SK-N-SH (cell line): Measurements from ENCODE around the gene CACNG4. TPM values are rescaled to one million over a fixed set of nuclear protein-coding genes. Genes with fewer than 3 reads are reported as not detected.

ENCODE experiments used
- CTCF ChIA-PET: fragments of 300-600, 350-600 bp; formaldehyde crosslinking; extraction: SDS; loops from one replicate; lab custom pipeline; 2021; lab: Yijun Ruan, JAX
- POLR2A ChIA-PET: fragments of 350-600 bp; sonication (Branson Sonifier 250); formaldehyde crosslinking; extraction: SDS; loops from one replicate; lab custom pipeline; 2020; ENCODE audit warnings: antibody characterized with exemption, inconsistent platforms; lab: Yijun Ruan, JAX
- DNase-seq: peaks from one replicate; pipeline ENCODE4 v3.0.0; 2012
- H2AFZ ChIP-seq: fragments of 200-600 bp; sonication (generic); 2 replicates; pipeline ENCODE4 v1.8.1; 2016; ENCODE audit warnings: antibody characterized with exemption, mild to moderate bottlenecking, low read depth
- H3F3A ChIP-seq: fragments of 200-600 bp; sonication (generic); replicated peaks from 2 replicates; pipeline ENCODE3; 2016; ENCODE audit warnings: antibody characterized with exemption, mild to moderate bottlenecking; ENCODE audit not compliant: insufficient read depth
- H3K27ac ChIP-seq, 2 experiments: fragments of 200-500 bp in 1 of 2; fragments of 200-600 bp in 1 of 2; sonication (Bioruptor generic) in 1 of 2; sonication (generic), shearing (Covaris generic) in 1 of 2; 2 replicates each; pipeline versions ENCODE4 v1.5.1 to v1.6.1; 2014 to 2016; ENCODE audit warnings: low read depth in 2 of 2, inconsistent platforms in 1 of 2, low read length in 1 of 2, mild to moderate bottlenecking in 1 of 2, mixed read lengths in 1 of 2
- H3K27me3 ChIP-seq: fragments of 200-600 bp; sonication (generic), shearing (Covaris generic); 2 replicates; pipeline ENCODE4 v1.6.1; 2016; ENCODE audit warnings: mixed run types; ENCODE audit not compliant: insufficient read depth
- H3K36me3 ChIP-seq, 2 experiments: fragments of 200-500 bp in 1 of 2; fragments of 200-600 bp in 1 of 2; sonication (Bioruptor generic) in 1 of 2; sonication (generic) in 1 of 2; replicated peaks in 1 of 2; 2 replicates each; pipeline versions ENCODE3 to v1.5.1; 2014 to 2016; ENCODE audit warnings: low read length in 1 of 2, mild to moderate bottlenecking in 1 of 2; ENCODE audit not compliant: insufficient read depth in 2 of 2, control insufficient read depth in 1 of 2
- H3K4me1 ChIP-seq, 2 experiments: fragments of 200-500 bp in 1 of 2; fragments of 200-600 bp in 1 of 2; sonication (Bioruptor generic) in 1 of 2; sonication (generic), shearing (Covaris generic) in 1 of 2; 2 replicates each; pipeline versions ENCODE4 v1.5.1 to v1.6.1; 2014 to 2016; ENCODE audit warnings: low read depth in 1 of 2, low read length in 1 of 2, mixed run types in 1 of 2; ENCODE audit not compliant: insufficient read depth in 2 of 2, control insufficient read depth in 1 of 2
- H3K4me2 ChIP-seq: fragments of 200-600 bp; sonication (generic), shearing (Covaris generic); 2 replicates; pipeline ENCODE4 v1.6.1; 2017; ENCODE audit warnings: mixed run types
- H3K4me3 ChIP-seq, 2 experiments: fragments of 200-500 bp in 1 of 2; fragments of 200-600 bp in 1 of 2; sonication (Bioruptor generic) in 1 of 2; sonication (generic), shearing (Covaris generic) in 1 of 2; 2 replicates each; pipeline versions ENCODE4 v1.5.1 to v1.8.1; 2014 to 2016; ENCODE audit warnings: low read depth in 2 of 2, inconsistent platforms in 1 of 2, low read length in 1 of 2, mild to moderate bottlenecking in 1 of 2, mixed read lengths in 1 of 2, moderate library complexity in 1 of 2
- H3K79me2 ChIP-seq: fragments of 200-600 bp; sonication (generic); 2 replicates; pipeline ENCODE4 v1.8.1; 2017; ENCODE audit warnings: mild to moderate bottlenecking; ENCODE audit not compliant: insufficient read depth
- H3K9ac ChIP-seq: fragments of 200-600 bp; sonication (generic); 2 replicates; pipeline ENCODE4 v1.6.1; 2017; ENCODE audit warnings: mixed run types
- H3K9me2 ChIP-seq: fragments of 200-600 bp; sonication (generic); 2 replicates; pipeline ENCODE4 v1.6.1; 2017; ENCODE audit warnings: mixed run types
- H3K9me3 ChIP-seq: fragments of 200-600 bp; sonication (generic); 2 replicates; pipeline ENCODE4 v1.6.1; 2017; ENCODE audit warnings: mixed run types, mild to moderate bottlenecking, moderate library complexity
- H4K20me1 ChIP-seq: fragments of 200-600 bp; sonication (generic); 2 replicates; pipeline ENCODE4 v1.6.1; 2017; ENCODE audit warnings: mild to moderate bottlenecking, mixed run types; ENCODE audit not compliant: insufficient read depth
- CHD2 ChIP-seq: fragments of 150-350 bp; IDR thresholded peaks from 2 replicates; pipeline ENCODE4 v1.6.1; 2018; ENCODE audit warnings: low read length; ENCODE audit not compliant: partially characterized antibody
- ELF1 ChIP-seq: IDR thresholded peaks from 2 replicates; pipeline ENCODE4 v1.4.0; 2012
- EP300 ChIP-seq, 2 experiments: IDR thresholded peaks; 2 replicates each; pipeline versions ENCODE4 v1.4.0 to v1.6.1; 2012; ENCODE audit warnings: borderline replicate concordance in 1 of 2, low read depth in 1 of 2, low read length in 1 of 2
- FOSL2 ChIP-seq: IDR thresholded peaks from 2 replicates; pipeline ENCODE4 v1.4.0; 2012; ENCODE audit warnings: low read depth, mild to moderate bottlenecking, moderate library complexity, borderline replicate concordance
- FOXM1 ChIP-seq: IDR thresholded peaks from 2 replicates; pipeline ENCODE4 v1.4.0; 2012; ENCODE audit warnings: low read depth, mild to moderate bottlenecking
- GABPA ChIP-seq: IDR thresholded peaks from 2 replicates; pipeline ENCODE4 v1.4.0; 2012; ENCODE audit warnings: low read depth, mild to moderate bottlenecking
- JUND ChIP-seq: IDR thresholded peaks from 2 replicates; pipeline ENCODE4 v1.4.0; 2012
- NFIC ChIP-seq: IDR thresholded peaks from 2 replicates; pipeline ENCODE4 v1.4.0; 2012; ENCODE audit warnings: borderline replicate concordance
- SIN3A ChIP-seq: IDR thresholded peaks from 2 replicates; pipeline ENCODE4 v1.6.1; 2012; ENCODE audit warnings: low read depth, mild to moderate bottlenecking, low read length, moderate library complexity, borderline replicate concordance
- SMC3 ChIP-seq: IDR thresholded peaks from 2 replicates; pipeline ENCODE4 v1.6.1; 2012; ENCODE audit warnings: low read depth, low read length, improper control_type of control experiment
- TCF12 ChIP-seq: IDR thresholded peaks from 2 replicates; pipeline ENCODE4 v1.4.0; 2012
- ZBTB33 ChIP-seq: IDR thresholded peaks from 2 replicates; pipeline ENCODE4 v1.4.0; 2012; ENCODE audit warnings: low read depth, borderline replicate concordance
- WGBS: methylation state at CpG from one replicate; pipeline ENCODE4 v1.1.6; 2017; ENCODE audit warnings: low lambda C conversion rate; 5-methylcytosine and 5-hydroxymethylcytosine counted together
- polyA plus RNA-seq, 3 experiments: library from polyadenylated mRNA; depleted of rRNA; stranded (reverse); fragments of >200 nt; gene quantifications; 2 replicates each; pipeline ENCODE4 v1.2.3, GENCODE V29; 2012
- TF ChIP-seq, protein P1 (sequence below): IDR thresholded peaks from 2 replicates; pipeline ENCODE4 v1.4.0; 2012; ENCODE audit warnings: low read depth
- TF ChIP-seq, protein P2 (sequence below): IDR thresholded peaks from 2 replicates; pipeline ENCODE4; 2012

The CACNG4 gene
- polyA plus RNA-seq, 1 of the 3 experiments (the other 2 are of a cell fraction): 13.2 TPM

DNA sequence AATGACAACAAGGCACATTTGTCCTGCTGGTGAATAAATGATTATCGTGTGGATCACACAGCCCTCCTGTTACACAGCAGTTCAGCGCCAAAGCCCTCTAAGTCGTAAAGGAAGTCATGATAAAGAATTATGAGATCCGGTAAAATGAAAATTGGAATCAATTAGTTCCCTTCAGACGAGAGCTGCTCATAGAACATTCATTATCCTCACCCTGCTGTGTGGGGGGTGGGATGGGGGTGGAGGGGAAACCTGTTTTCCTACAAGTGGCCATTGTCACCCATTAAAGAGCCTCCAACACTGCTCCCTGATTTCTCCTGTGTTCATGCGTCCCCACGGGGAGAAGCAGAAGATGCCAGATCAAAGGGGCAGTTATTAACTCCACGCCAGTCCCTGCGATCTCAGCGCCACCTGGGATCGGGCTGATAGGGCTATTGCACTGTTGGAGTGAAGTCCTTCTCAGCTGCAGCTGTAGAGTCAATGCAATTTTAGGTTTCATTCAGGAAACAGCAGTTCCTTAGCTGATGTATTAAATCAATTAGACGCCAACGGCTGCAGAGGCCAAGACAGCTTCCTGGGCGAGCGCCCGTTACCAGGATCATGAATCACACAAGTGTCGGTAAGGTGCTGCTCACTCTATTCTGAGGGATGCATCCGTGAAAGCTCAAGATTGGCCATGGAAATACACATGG is 19.2 kb upstream of the CACNG4 start:
- Histone ChIP-seq H3K4me1 (peaks cover 10 to 31% of the 10 kb centered on the region in 2 experiments; a peak in 3 of 4 replicates), H3F3A (no peaks in the 10 kb centered on the region), H4K20me1 (no peaks in the 10 kb centered on the region), H3K79me2 (no peaks in the 10 kb centered on the region), H3K4me2 (no peak overlapping the region), H3K36me3 (no peaks in the 10 kb centered on the region), H3K9me3 (no peaks in the 10 kb centered on the region), H3K27me3 (no peaks in the 10 kb centered on the region), H3K4me3 (no peak overlapping the region), H2AFZ (no peak overlapping the region), H3K27ac (no peak overlapping the region), H3K9me2 (no peaks in the 10 kb centered on the region), H3K9ac (no peak overlapping the region)
- CTCF ChIA-PET: interaction anchor here (0.9 to 2.1 kb wide), 4 partner anchors 9 to 217 kb away, joined by 3 to 7 read pairs (median 4); no protein-coding TSS in a partner anchor
- DNase-seq: no peak
- 91% methylated on average over 18 of the region's 18 CpGs for WGBS
- POLR2A ChIA-PET: interaction anchor here (1.2 to 1.3 kb wide), 2 partner anchors 9 to 22 kb away, joined by 4 to 5 read pairs; no protein-coding TSS in a partner anchor
- TF ChIP-seq NFIC (peak; percentile 30; the same call in 1 of the 2 replicates), FOSL2 (no peak; the same call in 1 of the 2 replicates), TCF12 (peak; percentile 39; the same call in 1 of the 2 replicates), FOXM1 (no peak), SMC3 (no peak), CHD2 (no peak), GABPA (no peak), JUND (no peak), EP300 (IDR thresholded peaks at IDR 0.05; ENCODE audit: borderline replicate concordance in 1 of 2, low read depth in 1 of 2, low read length in 1 of 2) (peak in 1 of 2 experiments; percentile 32; a peak in 1 of 4 replicates)
- TF ChIP-seq, protein P1, sequence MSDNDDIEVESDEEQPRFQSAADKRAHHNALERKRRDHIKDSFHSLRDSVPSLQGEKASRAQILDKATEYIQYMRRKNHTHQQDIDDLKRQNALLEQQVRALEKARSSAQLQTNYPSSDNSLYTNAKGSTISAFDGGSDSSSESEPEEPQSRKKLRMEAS: no peak
- TF ChIP-seq, protein P2, sequence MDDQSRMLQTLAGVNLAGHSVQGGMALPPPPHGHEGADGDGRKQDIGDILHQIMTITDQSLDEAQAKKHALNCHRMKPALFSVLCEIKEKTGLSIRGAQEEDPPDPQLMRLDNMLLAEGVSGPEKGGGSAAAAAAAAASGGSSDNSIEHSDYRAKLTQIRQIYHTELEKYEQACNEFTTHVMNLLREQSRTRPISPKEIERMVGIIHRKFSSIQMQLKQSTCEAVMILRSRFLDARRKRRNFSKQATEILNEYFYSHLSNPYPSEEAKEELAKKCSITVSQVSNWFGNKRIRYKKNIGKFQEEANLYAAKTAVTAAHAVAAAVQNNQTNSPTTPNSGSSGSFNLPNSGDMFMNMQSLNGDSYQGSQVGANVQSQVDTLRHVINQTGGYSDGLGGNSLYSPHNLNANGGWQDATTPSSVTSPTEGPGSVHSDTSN: peak; percentile 75

DNA sequence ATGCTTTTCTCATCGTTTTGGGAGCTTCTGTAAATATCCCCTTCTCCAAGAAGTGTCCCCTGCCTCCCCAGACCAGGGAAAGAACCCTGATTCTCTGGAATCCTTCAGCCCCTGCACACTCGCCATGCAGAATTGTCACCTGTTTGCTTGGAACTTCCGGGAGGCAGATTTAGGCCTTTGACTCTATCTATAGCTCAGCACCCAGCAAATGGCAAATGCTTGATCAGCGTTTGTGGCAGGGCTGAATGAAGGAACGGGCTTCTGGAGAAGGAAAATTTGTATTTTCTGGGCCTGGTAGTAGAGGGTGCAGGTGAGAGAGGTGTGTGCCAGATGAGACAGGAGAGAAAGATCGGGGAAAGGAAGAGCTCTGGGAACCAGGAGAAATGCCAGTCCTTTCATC is 18.3 kb upstream of the CACNG4 start:
- no peaks in the 10 kb centered on the region for H3K36me3 ChIP-seq
- H3K4me2 ChIP-seq: no peak overlapping the region
- peaks cover 6% of the 10 kb centered on the region for H3F3A ChIP-seq
- TF ChIP-seq CHD2: no peak
- TF ChIP-seq ZBTB33: no peak
- TF ChIP-seq GABPA: no peak
- no peak for TF ChIP-seq ELF1
- TF ChIP-seq SIN3A: no peak
- CTCF ChIA-PET: interaction anchor here (0.6 to 2.1 kb wide), 4 partner anchors 8 to 218 kb away, joined by 3 to 7 read pairs (median 3); no protein-coding TSS in a partner anchor
- no peak overlapping the region for H3K9ac ChIP-seq
- H2AFZ ChIP-seq: no peak overlapping the region
- H3K4me3 ChIP-seq: no peak overlapping the region
- no peak overlapping the region for H3K27ac ChIP-seq
- no peaks in the 10 kb centered on the region for H3K9me3 ChIP-seq
- 79% methylated on average over 6 of the region's 6 CpGs for WGBS
- no peaks in the 10 kb centered on the region for H3K79me2 ChIP-seq
- H3K9me2 ChIP-seq: no peaks in the 10 kb centered on the region
- no peak for DNase-seq
- H3K27me3 ChIP-seq: no peaks in the 10 kb centered on the region
- H3K4me1 ChIP-seq: peaks cover 10 to 36% of the 10 kb centered on the region in 2 experiments; a peak in 3 of 4 replicates
- POLR2A ChIA-PET: no interaction called here
- H4K20me1 ChIP-seq: no peaks in the 10 kb centered on the region
